Fibroblast of villous mesenchyme (primary cell): Measurements from ENCODE around the gene MAP1A. TPM values are rescaled to one million over a fixed set of nuclear protein-coding genes. Genes with fewer than 3 reads are reported as not detected.
"Not testable (repeated sequence)": the region's sequence is repeated elsewhere in the genome, so short reads cannot be mapped to it uniquely, and the experiment has no call there.

Source experiments
- DNase-seq: peaks from one replicate; pipeline ENCODE4 v3.0.0-alpha.2; 2010; ENCODE audit warnings: low read depth
- H3K4me3 ChIP-seq: 2 replicates; pipeline ENCODE4 v1.5.1; 2011; ENCODE audit warnings: low read depth, mild to moderate bottlenecking, low read length
- CTCF ChIP-seq: IDR thresholded peaks from 2 replicates; pipeline ENCODE4 v1.5.1; 2012; ENCODE audit warnings: low read depth, mild to moderate bottlenecking, low read length; ENCODE audit not compliant: insufficient read depth
- total RNA-seq: library from RNA; depleted of rRNA; stranded (reverse); fragments of >200 nt; gene quantifications from 2 replicates; pipeline ENCODE4 v1.2.3, GENCODE V29; 2012

MAP1A gene
- total RNA-seq, 1 donor = 60.9 TPM

GRCh38 chr15:43529141-43529540 is 11.7 kb downstream of the MAP1A start:
- no peak for DNase-seq
- no peak for TF ChIP-seq CTCF
- H3K4me3 ChIP-seq = no peak overlapping the region

- no peak for DNase-seq
- no peak for TF ChIP-seq CTCF
- no peak overlapping the region for H3K4me3 ChIP-seq
These were observed 12.4 kb downstream of the MAP1A start for GRCh38 chr15:43529587-43530345.

- H3K4me3 ChIP-seq = no peak overlapping the region
- no peak for DNase-seq
- no peak for TF ChIP-seq CTCF
These were observed 13.7 kb downstream of the MAP1A start for GRCh38 chr15:43531018-43531670.

GRCh38 chr15:43532826-43533225 is 15.4 kb downstream of the MAP1A start:
- not testable (repeated sequence) for H3K4me3 ChIP-seq, DNase-seq

GRCh38 chr15:43534897-43535296 is 17.5 kb downstream of the MAP1A start:
- no peak for TF ChIP-seq CTCF
- H3K4me3 ChIP-seq = no peak overlapping the region
- DNase-seq = no peak

GRCh38 chr15:43538091-43538490 is 20.7 kb downstream of the MAP1A start:
- H3K4me3 ChIP-seq = no peak overlapping the region
- no peak for TF ChIP-seq CTCF
- DNase-seq = no peak

GRCh38 chr15:43541785-43542184 is 24.4 kb downstream of the MAP1A start:
- H3K4me3 ChIP-seq = no peak overlapping the region
- no peak for TF ChIP-seq CTCF
- peak; percentile 56 for DNase-seq
